Adrenal gland (tissue), 12 donors: Measurements from ENCODE around the gene INS. TPM values are rescaled to one million over a fixed set of nuclear protein-coding genes. Genes with fewer than 3 reads are reported as not detected.
A peak's percentile ranks its signal among the peaks of the same experiment; 100 is the strongest.

Experiments used
- DNase-seq, 7 donors: peaks; one replicate each; pipeline ENCODE4 v3.0.0-alpha.2; 2019 to 2020
- H3K27ac ChIP-seq, 5 donors: fragments of 200-600 bp; sonication (generic) in 4 of 5; 1 replicate in 3 of 5; 2 replicates in 2 of 5; pipeline versions ENCODE4 v1.5.1 to v1.8.0; 2016 to 2020; ENCODE audit warnings: mild to moderate bottlenecking in 1 of 5
- H3K27me3 ChIP-seq: fragments of 200-600 bp; 2 replicates; pipeline ENCODE4 v1.8.0; 2021
- H3K36me3 ChIP-seq, 2 donors: fragments of 200-600 bp; replicated peaks in 1 of 2; 1 replicate in 1 of 2; 2 replicates in 1 of 2; pipeline versions ENCODE4 v1.5.1 to v1.8.0; 2018 to 2022
- H3K4me1 ChIP-seq, 2 donors: fragments of 200-600 bp; replicated peaks in 1 of 2; 1 replicate in 1 of 2; 2 replicates in 1 of 2; pipeline versions ENCODE4 v1.5.1 to v1.8.0; 2018 to 2021
- H3K4me3 ChIP-seq, 4 donors: fragments of 200-600 bp; sonication (generic) in 3 of 4; one replicate each; pipeline ENCODE4 v1.5.1; 2016 to 2018
- H3K9me3 ChIP-seq, 3 donors: fragments of 200-600 bp; sonication (generic) in 1 of 3; replicated peaks in 1 of 3; 1 replicate in 2 of 3; 2 replicates in 1 of 3; pipeline versions ENCODE4 v1.5.1 to v1.8.0; 2016 to 2021
- CTCF ChIP-seq, 6 experiments: fragments of 450-650 bp in 4 of 6; fragments of 200-600 bp in 2 of 6; sonication (generic) in 1 of 6; IDR thresholded peaks; 1 replicate in 5 of 6; 2 replicates in 1 of 6; pipeline versions ENCODE4 v1.5.1 to v1.8.0; 2016 to 2021; ENCODE audit warnings: antibody characterized with exemption in 6 of 6, mild to moderate bottlenecking in 2 of 6, moderate library complexity in 1 of 6
- POLR2A ChIP-seq, 2 donors: fragments of 450-650 bp; IDR thresholded peaks; one replicate each; pipeline ENCODE4 v1.6.1; 2017; ENCODE audit warnings: antibody characterized with exemption in 2 of 2, mild to moderate bottlenecking in 2 of 2, moderate library complexity in 1 of 2
- WGBS, 4 donors: extraction: QIAGEN DNeasy Blood & Tissue Kit in 2 of 4; methylation state at CpG; one replicate each; pipeline versions ENCODE4 v1.1.5 to v1.1.7; 2013 to 2017; 5-methylcytosine and 5-hydroxymethylcytosine counted together
- intact Hi-C, 2 donors: fragments of 100-400 bp; cut with DNase I; formaldehyde crosslinking; loops; one replicate each; pipeline versions ENCODE4 v1.14.1 to v1.15.0; 2022 to 2023
- polyA plus RNA-seq, 3 donors: library from polyadenylated mRNA; stranded (reverse); fragments of 200-250 nt in 2 of 3; fragments of 350-450 nt in 1 of 3; fragmentation: Illumina TruSeq in 1 of 3; extraction: RNeasy Lipid Tissue Mini Kit (QIAGEN cat#74804) in 1 of 3; gene quantifications; one replicate each; pipeline ENCODE4 v1.2.3, GENCODE V29; 2013 to 2014
- total RNA-seq, 9 donors: library from RNA; depleted of rRNA in 4 of 9; stranded (reverse); fragments of >200 nt in 4 of 9; fragments of 120-200 nt in 1 of 9; fragmentation: NEBNext Ultra II Directional in 1 of 9; extraction: Animal tissue kit (Norgen Biotek cat#: 25700) in 1 of 9; gene quantifications; one replicate each; pipeline versions ENCODE4 v1.1.0 to v1.2.4, GENCODE V29; 2013 to 2023
- donor health status: healthy with polysubstance abuse.
- donor health status: Bipolar disorder and iron deficiency.
- donor health status: DM: yes; HTN: yes; CAD: no.
- donor health status: DM: no; HTN: no; CAD: no.
- donor health status: DM: no; HTN: no; CAD: no.
- donor health status: DM: yes; HTN: yes; CAD: no.

Gene INS
- total and polyA plus RNA-seq, 12 donors: 0.72 to 45.2 (median 6.5) TPM; not detected in 8

GRCh38 chr11:2156416-2157182, 4.4 kb downstream of the INS start:
- WGBS, 4 donors: 31 to 66% (median 39%) methylated on average over 8 to 19 of the region's 19 CpGs
- peak; percentile 72 to 95 (median 83) for DNase-seq
- Histone ChIP-seq H3K4me3 (no peak overlapping the region), H3K4me1 (peaks cover 0 to 3% of the 10 kb centered on the region in 2 donors), H3K27ac (no peak overlapping the region), H3K9me3 (no peaks in the 10 kb centered on the region), H3K36me3 (no peaks in the 10 kb centered on the region), H3K27me3 (peaks cover 9% of the 10 kb centered on the region)
- TF ChIP-seq CTCF (IDR thresholded peaks at IDR 0.05) (peak; percentile 58 to 91 (median 81)), POLR2A (IDR thresholded peaks at IDR 0.05) (no peak)
- intact Hi-C loops: loop anchor here in 1 of 2 donors (10.0 kb wide), 1 partner anchor 512 kb away; no protein-coding TSS in a partner anchor

- peaks cover 0 to 6% of the 10 kb centered on the region in 2 donors for H3K4me1 ChIP-seq
- WGBS, 4 donors: 79 to 85% (median 82%) methylated on average over 22 to 29 of the region's 29 CpGs
- no peak overlapping the region for H3K4me3 ChIP-seq
- H3K36me3 ChIP-seq: no peaks in the 10 kb centered on the region
- H3K27me3 ChIP-seq: peaks cover 9% of the 10 kb centered on the region
- no peak overlapping the region for H3K27ac ChIP-seq
- intact Hi-C loops: loop anchor here in 1 of 2 donors (10.0 kb wide), 1 partner anchor 511 kb away; no protein-coding TSS in a partner anchor
- no peak for DNase-seq
- TF ChIP-seq POLR2A (IDR thresholded peaks at IDR 0.05) (no peak), CTCF (IDR thresholded peaks at IDR 0.05) (no peak)
- H3K9me3 ChIP-seq: no peaks in the 10 kb centered on the region
These were observed 5.5 kb downstream of the INS start for GRCh38 chr11:2155511-2155910.

- DNase-seq: no peak
- intact Hi-C loops: loop anchor here (5.0 to 10.0 kb wide), 6 partner anchors 223 to 510 kb away; partner anchors contain the start of gene TNNI2 (in 1 of the 2)
- Histone ChIP-seq H3K4me1 (peaks cover 0 to 6% of the 10 kb centered on the region in 2 donors), H3K36me3 (no peaks in the 10 kb centered on the region), H3K27ac (no peak overlapping the region), H3K27me3 (peaks cover 9% of the 10 kb centered on the region), H3K4me3 (no peak overlapping the region), H3K9me3 (no peaks in the 10 kb centered on the region)
- no peak for TF ChIP-seq POLR2A (IDR thresholded peaks at IDR 0.05)
- TF ChIP-seq CTCF (IDR thresholded peaks at IDR 0.05): no peak
- WGBS, 4 donors: 76 to 85% (median 79%) methylated on average over 13 to 17 of the region's 17 CpGs
These were observed 6.1 kb downstream of the INS start for GRCh38 chr11:2154889-2155288.

GRCh38 chr11:2154195-2154585, 6.8 kb downstream of the INS start:
- Histone ChIP-seq H3K4me1 (peaks cover 0 to 6% of the 10 kb centered on the region in 2 donors), H3K27me3 (peaks cover 9% of the 10 kb centered on the region), H3K9me3 (no peaks in the 10 kb centered on the region), H3K27ac (no peak overlapping the region), H3K36me3 (no peaks in the 10 kb centered on the region), H3K4me3 (no peak overlapping the region)
- intact Hi-C loops: loop anchor here (5.0 to 10.0 kb wide), 6 partner anchors 222 to 509 kb away; partner anchors contain the start of gene TNNI2 (in 1 of the 2)
- TF ChIP-seq CTCF (IDR thresholded peaks at IDR 0.05) (no peak), POLR2A (IDR thresholded peaks at IDR 0.05) (no peak)
- WGBS, 4 donors: 66 to 84% (median 79%) methylated on average over 2 to 7 of the region's 7 CpGs; no CpG with 5 or more reads in 1 of the 4 donors
- DNase-seq: no peak
